Breast epithelium (tissue), 3 donors: Measurements from ENCODE around the gene TMEM243.
A peak's percentile ranks its signal among the peaks of the same experiment; 100 is the strongest.

ENCODE experiments used
- CTCF ChIP-seq, 3 donors: fragments of 450-650 bp; IDR thresholded peaks; one replicate each; pipeline ENCODE4 v1.5.1; 2016 to 2017; ENCODE audit warnings: antibody characterized with exemption in 3 of 3, mild to moderate bottlenecking in 3 of 3, moderate library complexity in 3 of 3
- POLR2A ChIP-seq: fragments of 450-650 bp; IDR thresholded peaks from one replicate; pipeline ENCODE4 v1.6.1; 2016; ENCODE audit warnings: antibody characterized with exemption, mild to moderate bottlenecking, moderate library complexity
- POLR2AphosphoS5 ChIP-seq, 3 donors: sonication (generic); formaldehyde crosslinking; IDR thresholded peaks; one replicate each; pipeline ENCODE4 v1.6.1; 2017; ENCODE audit warnings: antibody characterized with exemption in 3 of 3

DNA sequence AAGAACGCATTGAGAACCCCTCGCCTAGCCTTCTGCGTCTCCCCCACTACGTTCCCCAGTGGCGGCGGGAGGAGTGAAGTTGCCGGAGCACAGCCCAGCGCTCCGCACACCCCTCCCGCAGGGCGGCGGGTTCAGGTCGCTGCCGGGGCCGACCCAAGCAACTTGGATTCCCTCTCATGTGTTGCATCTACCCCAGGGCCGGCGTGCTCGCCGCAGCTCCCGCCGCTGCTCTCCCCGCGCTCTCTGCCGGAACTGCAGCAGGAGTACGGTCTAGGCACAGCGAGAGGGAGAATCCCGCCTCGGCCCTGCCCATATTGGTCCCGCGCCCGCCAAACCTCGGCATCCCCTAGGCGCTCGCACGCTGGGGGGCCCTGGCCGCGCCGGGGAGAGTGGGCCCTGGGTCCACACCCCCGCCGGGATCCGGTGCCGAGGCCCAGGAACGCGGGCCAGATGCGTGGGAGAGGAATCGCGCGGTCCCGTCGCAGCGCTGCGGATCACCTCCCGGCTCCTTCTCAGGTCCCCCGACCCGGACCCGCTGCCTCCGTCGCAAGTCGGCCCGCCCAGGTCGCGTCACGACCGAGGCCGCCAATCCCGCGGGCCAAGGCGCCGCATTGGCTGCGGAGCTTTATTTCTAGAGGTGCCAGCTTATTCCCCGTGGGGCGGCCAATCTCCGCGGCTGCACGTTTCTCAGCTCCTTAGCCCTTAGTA, 648 bp upstream of the TMEM243 start:
- TF ChIP-seq CTCF (IDR thresholded peaks at IDR 0.05) (peak in 1 of 3 donors; percentile 12), POLR2A (peak; percentile 72), POLR2AphosphoS5 (IDR thresholded peaks at IDR 0.05) (peak; percentile 55 to 71 (median 57))
